Hepatocyte (in vitro differentiated cells): ENCODE measurements around the gene S100A3.

Source experiments
- CTCF ChIP-seq: fragments of 200-600 bp; sonication (generic); IDR thresholded peaks from 2 replicates; pipeline ENCODE4 v1.5.1; 2016; ENCODE audit warnings: antibody characterized with exemption, mild to moderate bottlenecking; ENCODE audit not compliant: poor library complexity
- EZH2phosphoT487 ChIP-seq: fragments of 200-600 bp; sonication (generic); IDR thresholded peaks from one replicate; pipeline ENCODE4 v1.6.1; 2018; ENCODE audit warnings: antibody characterized with exemption, mild to moderate bottlenecking, low read depth, moderate library complexity; ENCODE audit not compliant: unreplicated experiment, severe bottlenecking

GRCh38 chr1:153557877-153558276 lies 8.8 kb upstream of the S100A3 start:
- no peak for TF ChIP-seq CTCF
- no peak for TF ChIP-seq EZH2phosphoT487
